ENCODE data around the gene TLCD1. TPM values are rescaled to one million over a fixed set of nuclear protein-coding genes. Genes with fewer than 3 reads are reported as not detected.
"Not testable (repeated sequence)": the region's sequence is repeated elsewhere in the genome, so short reads cannot be mapped to it uniquely, and the experiment has no call there.

TLCD1 gene
- total and polyA plus RNA-seq, 2 donors (not counting 3 experiments of a cell fraction or from before 2014, with no cell fraction given): 2.6 to 6.8 TPM

GRCh38 chr17:28737316-28737715, 11.3 kb upstream of the TLCD1 start:
- intact Hi-C loops (cut with micrococcal nuclease) (no loop called here), dilution Hi-C loops (cut with MboI; ENCODE audit: extremely low pct_ligation_motif_present, low sequenced_read_pairs) (no loop called here)
- Histone ChIP-seq H3K79me2 (ENCODE audit: control insufficient read depth, insufficient read depth, low read length) (no peaks in the 10 kb centered on the region), H3K4me1 (ENCODE audit: control insufficient read depth, extremely low read depth, insufficient read depth, low read length) (no peaks in the 10 kb centered on the region), H3K9me3 (replicated peaks; ENCODE audit: control insufficient read depth, insufficient read depth, low read length) (no peaks in the 10 kb centered on the region), H3K4me2 (ENCODE audit: insufficient read depth, low read length) (no peak overlapping the region), H4K20me1 (replicated peaks; ENCODE audit: control insufficient read depth, extremely low read depth, insufficient read depth, low read length) (no peaks in the 10 kb centered on the region), H3K4me3 (replicated peaks in 1 of 3; ENCODE audit: insufficient read depth in 1 of 3, low read depth in 1 of 3, low read length in 3 of 3) (no peak overlapping the region), H3K27ac (ENCODE audit: insufficient read depth, low read depth, low read length) (no peak overlapping the region), H3K9ac (replicated peaks; ENCODE audit: extremely low read depth, insufficient read depth, low read length) (no peak overlapping the region), H3K9me1 (replicated peaks; ENCODE audit: control insufficient read depth, extremely low read depth, insufficient read depth, low read length) (no peaks in the 10 kb centered on the region), H3K36me3 (ENCODE audit: control insufficient read depth in 2 of 2, extremely low read depth in 1 of 2, insufficient read depth in 2 of 2, low read length in 2 of 2) (no peaks in the 10 kb centered on the region), H2AFZ (ENCODE audit: low read depth, low read length) (no peak overlapping the region), H3K27me3 (ENCODE audit: control insufficient read depth in 2 of 2, insufficient read depth in 2 of 2, low read length in 2 of 2) (no peaks in the 10 kb centered on the region)
- DNase-seq (ENCODE audit: low read depth, low spot score) (no peak), FAIRE-seq (no peak)
- BruUV-seq (replicated peaks): no TSS peak
- TF ChIP-seq MAX (IDR thresholded peaks at IDR 0.05; ENCODE audit: insufficient read depth, insufficient read length) (no peak), POLR2AphosphoS5 (IDR thresholded peaks at IDR 0.05; ENCODE audit: insufficient read depth, low read depth, low read length) (no peak), MYC (IDR thresholded peaks at IDR 0.05; ENCODE audit: low read depth, low read length) (no peak), JUN (IDR thresholded peaks at IDR 0.05; ENCODE audit: borderline replicate concordance, insufficient read depth, insufficient read length, low read depth) (no peak), CTCF (IDR thresholded peaks at IDR 0.05; ENCODE audit: extremely low read depth in 1 of 2, insufficient read depth in 1 of 2, low read depth in 1 of 2, low read length in 2 of 2) (no peak), FOS (IDR thresholded peaks at IDR 0.05; ENCODE audit: borderline replicate concordance, insufficient read depth, low read length) (no peak), EZH2 (IDR thresholded peaks at IDR 0.05; ENCODE audit: borderline replicate concordance, low read depth, low read length, severe bottlenecking) (no peak), GATA2 (IDR thresholded peaks at IDR 0.05; ENCODE audit: insufficient read depth, insufficient read length, low read depth, low read length) (no peak), POLR2A (IDR thresholded peaks at IDR 0.05; ENCODE audit: low read depth, low read length) (no peak)
- POLR2A ChIA-PET: no interaction called here
- CTCF ChIA-PET: interaction anchor here (1.2 kb wide), 1 partner anchor 10 kb away, joined by 3 read pairs; no protein-coding TSS in a partner anchor

- BruUV-seq (replicated peaks); H3K79me2 ChIP-seq (ENCODE audit: control insufficient read depth, insufficient read depth, low read length); POLR2A ChIA-PET; H3K27me3 ChIP-seq (ENCODE audit: control insufficient read depth in 2 of 2, insufficient read depth in 2 of 2, low read length in 2 of 2); H3K27ac ChIP-seq (ENCODE audit: insufficient read depth, low read depth, low read length); H3K9me1 ChIP-seq (replicated peaks; ENCODE audit: control insufficient read depth, extremely low read depth, insufficient read depth, low read length); intact Hi-C loops (cut with micrococcal nuclease); H3K36me3 ChIP-seq (ENCODE audit: control insufficient read depth in 2 of 2, extremely low read depth in 1 of 2, insufficient read depth in 2 of 2, low read length in 2 of 2); H4K20me1 ChIP-seq (replicated peaks; ENCODE audit: control insufficient read depth, extremely low read depth, insufficient read depth, low read length); H3K9ac ChIP-seq (replicated peaks; ENCODE audit: extremely low read depth, insufficient read depth, low read length); DNase-seq (ENCODE audit: low read depth, low spot score); H3K4me1 ChIP-seq (ENCODE audit: control insufficient read depth, extremely low read depth, insufficient read depth, low read length); dilution Hi-C loops (cut with MboI; ENCODE audit: extremely low pct_ligation_motif_present, low sequenced_read_pairs); FAIRE-seq; H3K4me3 ChIP-seq (replicated peaks in 1 of 3; ENCODE audit: insufficient read depth in 1 of 3, low read depth in 1 of 3, low read length in 3 of 3); H3K9me3 ChIP-seq (replicated peaks; ENCODE audit: control insufficient read depth, insufficient read depth, low read length); H3K4me2 ChIP-seq (ENCODE audit: insufficient read depth, low read length); H2AFZ ChIP-seq (ENCODE audit: low read depth, low read length): not testable (repeated sequence)
- CTCF ChIA-PET: interaction anchor here (1.2 to 13.7 kb wide), 3 partner anchors 9 to 11 kb away, joined by 3 to 602 read pairs (median 8); partner anchors contain the start of gene TRAF4
Measured at GRCh38 chr17:28735913-28736769, 10.1 kb upstream of the TLCD1 start.
